ENCODE results near the gene KLF4. TPM values are rescaled to one million over a fixed set of nuclear protein-coding genes. Genes with fewer than 3 reads are reported as not detected.

Gene KLF4
- total RNA-seq, 1 donor from 2014 or later: 14.7 TPM

- peak overlapping the region; percentile 70 for H3K4me3 Mint-ChIP-seq
- no peak for DNase-seq (ENCODE audit: low spot score in 2 of 2, unreplicated experiment in 2 of 2)
- peaks cover 33% of the 10 kb centered on the region for H3K27me3 Mint-ChIP-seq (ENCODE audit: low read depth)
- no peaks in the 10 kb centered on the region for H3K36me3 Mint-ChIP-seq
- no peak overlapping the region for H3K27ac Mint-ChIP-seq
- no peaks in the 10 kb centered on the region for H3K9me3 Mint-ChIP-seq
- peaks cover 10% of the 10 kb centered on the region for H3K4me1 Mint-ChIP-seq
- TF ChIP-seq CTCF (IDR thresholded peaks at IDR 0.05; ENCODE audit: unreplicated experiment): no peak
Measured at GRCh38 chr9:107464516-107464915, 25.1 kb downstream of the KLF4 start.

- Mint-ChIP-seq H3K4me1 (peaks cover 10% of the 10 kb centered on the region), H3K36me3 (no peaks in the 10 kb centered on the region), H3K27me3 (ENCODE audit: low read depth) (peaks cover 32% of the 10 kb centered on the region), H3K4me3 (no peak overlapping the region), H3K9me3 (no peaks in the 10 kb centered on the region), H3K27ac (no peak overlapping the region)
- DNase-seq (ENCODE audit: low spot score in 2 of 2, unreplicated experiment in 2 of 2): no peak
- TF ChIP-seq CTCF (IDR thresholded peaks at IDR 0.05; ENCODE audit: unreplicated experiment): no peak
Measured at GRCh38 chr9:107462691-107463090, 26.9 kb downstream of the KLF4 start.

- Mint-ChIP-seq H3K27me3 (ENCODE audit: low read depth) (peaks cover 13% of the 10 kb centered on the region), H3K4me1 (peaks cover 11% of the 10 kb centered on the region), H3K9me3 (no peaks in the 10 kb centered on the region), H3K36me3 (no peaks in the 10 kb centered on the region), H3K27ac (peak overlapping the region; percentile 1), H3K4me3 (no peak overlapping the region)
- no peak for TF ChIP-seq CTCF (IDR thresholded peaks at IDR 0.05; ENCODE audit: unreplicated experiment)
- DNase-seq (ENCODE audit: low spot score in 2 of 2, unreplicated experiment in 2 of 2): no peak
Measured at GRCh38 chr9:107460153-107461023, 29.2 kb downstream of the KLF4 start.

GRCh38 chr9:107455425-107456135, 34.0 kb downstream of the KLF4 start:
- no peaks in the 10 kb centered on the region for H3K27me3 Mint-ChIP-seq (ENCODE audit: low read depth)
- H3K9me3 Mint-ChIP-seq: no peaks in the 10 kb centered on the region
- peaks cover 8% of the 10 kb centered on the region for H3K4me1 Mint-ChIP-seq
- no peaks in the 10 kb centered on the region for H3K36me3 Mint-ChIP-seq
- no peak overlapping the region for H3K4me3 Mint-ChIP-seq
- no peak for TF ChIP-seq CTCF (IDR thresholded peaks at IDR 0.05; ENCODE audit: unreplicated experiment)
- no peak for DNase-seq (ENCODE audit: low spot score in 2 of 2, unreplicated experiment in 2 of 2)
- no peak overlapping the region for H3K27ac Mint-ChIP-seq

- no peak for DNase-seq (ENCODE audit: low spot score in 2 of 2, unreplicated experiment in 2 of 2)
- H3K36me3 Mint-ChIP-seq: no peaks in the 10 kb centered on the region
- no peak for TF ChIP-seq CTCF (IDR thresholded peaks at IDR 0.05; ENCODE audit: unreplicated experiment)
- H3K9me3 Mint-ChIP-seq: no peaks in the 10 kb centered on the region
- H3K4me3 Mint-ChIP-seq: no peak overlapping the region
- peaks cover 2% of the 10 kb centered on the region for H3K4me1 Mint-ChIP-seq
- no peaks in the 10 kb centered on the region for H3K27me3 Mint-ChIP-seq (ENCODE audit: low read depth)
- no peak overlapping the region for H3K27ac Mint-ChIP-seq
Measured at GRCh38 chr9:107453479-107453878, 36.1 kb downstream of the KLF4 start.
